ENCODE measurements around the gene SUN5. TPM values are rescaled to one million over a fixed set of nuclear protein-coding genes. Genes with fewer than 3 reads are reported as not detected.
"Not testable (repeated sequence)": the region's sequence is repeated elsewhere in the genome, so short reads cannot be mapped to it uniquely, and the experiment has no call there.

SUN5 gene
- total and polyA plus RNA-seq, 2 of the 8 experiments (the other 6 are each of a cell fraction or from before 2014, with no cell fraction given): not detected

GRCh38 chr20:32974204-32975064 is 29.8 kb downstream of the SUN5 start:
- peak overlapping the region; percentile 38; the same call in 1 of the 2 replicates for H3K27ac ChIP-seq (ENCODE audit: low read depth, low read length)

More at GRCh38 chr20:32974204-32975064, 29.8 kb downstream of the SUN5 start:
- TF ChIP-seq SP1 (IDR thresholded peaks at IDR 0.05; ENCODE audit: low read depth, low read length): 0 out of 2 replicates have a peak, but pooled peaks have one; percentile 24
- H3K36me3 ChIP-seq (ENCODE audit: control insufficient read depth in 2 of 4, insufficient read depth in 4 of 4, low read length in 3 of 4); H3K4ac ChIP-seq (replicated peaks; ENCODE audit: insufficient read length, low read depth, low read length); H3K23ac ChIP-seq (ENCODE audit: insufficient read length); H3K56ac ChIP-seq (replicated peaks; ENCODE audit: insufficient read length, low read depth, low read length); H3K27me3 ChIP-seq (replicated peaks in 1 of 4; ENCODE audit: control insufficient read depth in 3 of 4, extremely low read depth in 1 of 4, insufficient read depth in 3 of 4, low read length in 3 of 4); POLR2A ChIA-PET (ENCODE audit: partially characterized antibody); H4K20me1 ChIP-seq (replicated peaks in 1 of 2; ENCODE audit: control insufficient read depth in 1 of 2, insufficient read depth in 2 of 2, low read length in 2 of 2); H3K23me2 ChIP-seq (ENCODE audit: low read depth, low read length); H3K79me2 ChIP-seq (ENCODE audit: control insufficient read depth in 1 of 2, insufficient read depth in 2 of 2, low read length in 2 of 2); H2BK15ac ChIP-seq (ENCODE audit: low read length); H3K14ac ChIP-seq (ENCODE audit: insufficient read length); FAIRE-seq; H3K4me3 ChIP-seq (ENCODE audit: extremely low read depth in 1 of 4, insufficient read depth in 2 of 4, low read depth in 3 of 4, low read length in 4 of 4); H4K5ac ChIP-seq (ENCODE audit: insufficient read length, low read depth, low read length); H3K79me1 ChIP-seq (ENCODE audit: low read depth, low read length): not testable (repeated sequence)
- Histone ChIP-seq H3K4me1 (replicated peaks in 1 of 4; ENCODE audit: control insufficient read depth in 3 of 4, insufficient read depth in 4 of 4, low read length in 3 of 4) (peaks cover 10 to 25% (median 16%) of the 10 kb centered on the region in 4 experiments), H3K9ac (replicated peaks in 1 of 4; ENCODE audit: extremely low read depth in 1 of 4, low read depth in 3 of 4, low read length in 3 of 4) (peak overlapping the region in 1 of 4 experiments; percentile 38; a peak in 2 of 7 replicates), H2AK5ac (ENCODE audit: low read depth, low read length) (peak overlapping the region; percentile 8; the same call in 1 of the 2 replicates), H3K18ac (ENCODE audit: extremely low read depth, low read length) (peak overlapping the region; percentile 66; the same call in 1 of the 2 replicates), H3K4me2 (ENCODE audit: insufficient read depth in 1 of 2, low read depth in 2 of 2, low read length in 2 of 2) (peak overlapping the region in 1 of 2 experiments; percentile 19; a peak in 2 of 4 replicates), H2AFZ (ENCODE audit: low read length) (peak overlapping the region; percentile 13; the same call in 1 of the 2 replicates), H3K9me3 (ENCODE audit: insufficient read depth in 2 of 2, low read depth in 1 of 2, low read length in 1 of 2) (peaks cover 4 to 16% of the 10 kb centered on the region in 2 experiments; a peak in 3 of 4 replicates), H2BK12ac (ENCODE audit: low read depth, low read length) (peak overlapping the region; percentile 88), H4K8ac (ENCODE audit: extremely low read depth, insufficient read depth, low read length) (peak overlapping the region; percentile 35; the same call in 1 of the 2 replicates), H2BK20ac (ENCODE audit: low read length) (peak overlapping the region; percentile 75; the same call in 1 of the 2 replicates), H2BK5ac (ENCODE audit: low read depth, low read length) (peak overlapping the region; percentile 75; the same call in 1 of the 2 replicates), H2BK120ac (replicated peaks; ENCODE audit: low read depth, low read length) (peak overlapping the region; percentile 59), H4K91ac (replicated peaks; ENCODE audit: insufficient read length, low read length) (peak overlapping the region; percentile 92)
- 65% methylated on average over 9 of the region's 9 CpGs; no CpG with 5 or more reads in 1 of the 2 experiments for WGBS, 2 experiments (ENCODE audit: extremely low coverage in 1 of 2, insufficient coverage in 1 of 2, insufficient read length in 1 of 2, insufficient replicate concordance in 2 of 2, low coverage in 1 of 2, low lambda C conversion rate in 2 of 2, missing lambda C conversion rate in 1 of 2)
- DNase-seq (ENCODE audit: low read depth in 1 of 2, low spot score in 2 of 2): peak in 1 of 2 experiments; percentile 54
- CTCF ChIA-PET (ENCODE audit: partially characterized antibody): interaction anchor here (0.7 to 2.5 kb wide), 14 partner anchors 8 to 205 kb away, joined by 3 to 8 read pairs (median 4); partner anchors contain the start of gene SUN5
